Activated T-cell treated with anti-CD3 and anti-CD28 coated beads, Interleukin-2, amount 50 U/mL, for 24 hours (primary cell): ENCODE results near the gene ANKRD16.
"Not testable (repeated sequence)": the region's sequence is repeated elsewhere in the genome, so short reads cannot be mapped to it uniquely, and the experiment has no call there.

Experiments used
- DNase-seq: peaks from one replicate; pipeline ENCODE4 v3.0.0-alpha.2; 2020
- H3K27ac Mint-ChIP-seq: 2 replicates; pipeline ENCODE4 v1.8.0; 2020; ENCODE audit warnings: mild to moderate bottlenecking, mixed read lengths
- H3K27me3 Mint-ChIP-seq: 2 replicates; pipeline ENCODE4 v1.8.0; 2020; ENCODE audit warnings: mixed read lengths
- H3K36me3 Mint-ChIP-seq: 2 replicates; pipeline ENCODE4 v1.8.0; 2020; ENCODE audit warnings: low read depth, mixed read lengths
- H3K4me1 Mint-ChIP-seq: 2 replicates; pipeline ENCODE4 v1.8.0; 2020; ENCODE audit warnings: low read depth, mixed read lengths
- H3K4me3 Mint-ChIP-seq: 2 replicates; pipeline ENCODE4 v1.8.0; 2020; ENCODE audit warnings: mild to moderate bottlenecking, moderate library complexity, mixed read lengths
- H3K9me3 Mint-ChIP-seq: 2 replicates; pipeline ENCODE4 v1.8.0; 2020; ENCODE audit warnings: mixed read lengths

The ANKRD16 gene

DNA sequence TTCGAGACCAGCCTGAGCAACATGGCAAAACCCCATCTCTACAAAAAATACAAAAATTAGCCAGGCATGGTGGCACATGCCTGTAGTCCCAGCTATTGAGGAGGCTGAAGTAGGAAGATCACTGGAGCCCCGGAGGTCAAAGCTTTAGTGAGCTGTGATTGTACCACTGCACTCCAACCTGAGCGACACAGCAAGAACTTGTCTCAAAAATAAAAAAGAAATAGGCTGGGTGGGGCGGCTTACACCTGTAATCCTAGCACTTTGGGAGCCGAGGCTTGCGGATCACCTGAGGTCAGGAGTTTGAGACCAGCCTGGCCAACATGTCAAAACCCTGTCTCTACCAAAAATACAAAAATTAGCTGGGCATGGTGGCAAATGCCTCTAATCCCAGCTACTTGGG lies 63.2 kb downstream of the ANKRD16 start:
- H3K4me1 Mint-ChIP-seq, H3K36me3 Mint-ChIP-seq, H3K9me3 Mint-ChIP-seq, H3K27me3 Mint-ChIP-seq, H3K4me3 Mint-ChIP-seq, H3K27ac Mint-ChIP-seq: not testable (repeated sequence)
- peak; percentile 8 for DNase-seq

DNA sequence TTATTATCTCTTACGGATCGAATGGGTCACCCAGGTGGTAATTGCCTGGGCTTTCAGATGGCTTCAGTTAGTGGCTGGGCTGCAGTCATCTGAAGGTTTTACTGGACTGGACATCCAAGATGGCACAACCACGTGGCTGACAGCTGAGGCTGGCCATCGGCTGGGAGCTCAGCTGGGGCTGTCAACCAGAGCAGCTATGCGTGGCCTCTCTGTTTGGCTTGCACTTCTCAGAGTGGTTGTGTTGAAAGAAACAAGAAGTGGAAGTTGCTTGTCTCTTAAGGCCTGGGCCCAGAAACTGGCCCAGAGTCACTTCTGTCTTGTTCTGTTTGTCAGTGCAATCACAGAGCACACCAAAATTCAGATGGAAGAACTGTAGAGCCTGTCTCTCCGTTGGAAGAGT lies 70.8 kb downstream of the ANKRD16 start:
- peaks cover 14% of the 10 kb centered on the region for H3K36me3 Mint-ChIP-seq
- H3K27me3 Mint-ChIP-seq = no peaks in the 10 kb centered on the region
- H3K27ac Mint-ChIP-seq = peak overlapping the region; percentile 47
- no peak overlapping the region for H3K4me3 Mint-ChIP-seq
- peak; percentile 21 for DNase-seq
- peaks cover 58% of the 10 kb centered on the region for H3K4me1 Mint-ChIP-seq
- H3K9me3 Mint-ChIP-seq = peaks cover 11% of the 10 kb centered on the region

DNA sequence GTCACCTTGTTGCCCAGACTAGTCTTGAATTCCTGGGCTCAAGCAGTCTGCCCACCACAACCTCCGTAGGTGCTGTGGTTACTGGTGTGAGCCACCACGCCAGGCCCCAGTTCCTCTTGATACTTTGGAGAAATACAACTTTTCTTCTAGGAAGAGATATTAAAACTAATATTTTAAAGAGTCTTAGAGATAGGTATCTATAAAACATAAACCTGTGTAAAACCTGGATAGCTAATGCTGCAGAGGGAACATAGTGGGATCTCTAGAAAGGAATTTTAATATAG lies 71.7 kb downstream of the ANKRD16 start:
- Mint-ChIP-seq H3K4me3 (no peak overlapping the region), H3K36me3 (peaks cover 15% of the 10 kb centered on the region), H3K4me1 (peaks cover 58% of the 10 kb centered on the region), H3K27ac (peak overlapping the region; percentile 50), H3K27me3 (no peaks in the 10 kb centered on the region), H3K9me3 (peaks cover 11% of the 10 kb centered on the region)
- DNase-seq = no peak

DNA sequence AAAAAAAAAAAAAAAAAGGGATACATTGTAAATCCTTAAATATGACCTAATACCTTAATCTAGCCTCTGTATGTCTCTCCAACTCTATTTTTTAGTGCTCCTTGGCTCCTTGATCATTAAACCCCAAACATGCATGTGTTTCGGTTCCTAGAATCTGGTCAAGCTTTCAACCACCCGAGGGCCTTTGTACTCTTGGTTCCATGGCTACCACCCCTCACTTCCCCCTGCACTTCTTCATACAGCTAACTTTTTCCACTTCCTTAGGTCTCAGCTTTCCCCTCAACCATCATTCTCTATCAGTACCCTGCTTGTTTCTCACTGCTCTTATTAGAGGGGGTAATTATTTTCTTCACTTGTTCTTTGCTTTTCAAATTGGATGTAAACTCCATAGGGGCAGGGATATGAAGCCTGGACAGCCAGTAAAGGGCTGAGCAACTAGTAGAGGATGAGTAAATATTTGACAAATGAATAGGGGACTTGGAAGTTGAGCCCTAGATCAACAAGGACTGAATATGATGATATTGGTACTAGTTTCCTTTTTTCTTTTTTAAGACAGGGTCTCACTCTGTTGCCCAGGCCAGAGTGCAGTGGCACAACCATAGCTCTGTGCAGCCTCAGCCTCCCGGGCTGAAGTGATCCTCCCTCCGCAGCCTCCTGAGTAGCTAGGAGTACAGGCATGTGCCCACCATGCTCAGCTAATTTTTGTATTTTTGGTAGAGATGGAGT lies 72.2 kb downstream of the ANKRD16 start:
- peak overlapping the region; percentile 50 for H3K27ac Mint-ChIP-seq
- H3K9me3 Mint-ChIP-seq = peaks cover 11% of the 10 kb centered on the region
- H3K36me3 Mint-ChIP-seq = peaks cover 16% of the 10 kb centered on the region
- H3K27me3 Mint-ChIP-seq = no peaks in the 10 kb centered on the region
- DNase-seq = peak; percentile 26
- H3K4me3 Mint-ChIP-seq = no peak overlapping the region
- H3K4me1 Mint-ChIP-seq = peaks cover 58% of the 10 kb centered on the region

DNA sequence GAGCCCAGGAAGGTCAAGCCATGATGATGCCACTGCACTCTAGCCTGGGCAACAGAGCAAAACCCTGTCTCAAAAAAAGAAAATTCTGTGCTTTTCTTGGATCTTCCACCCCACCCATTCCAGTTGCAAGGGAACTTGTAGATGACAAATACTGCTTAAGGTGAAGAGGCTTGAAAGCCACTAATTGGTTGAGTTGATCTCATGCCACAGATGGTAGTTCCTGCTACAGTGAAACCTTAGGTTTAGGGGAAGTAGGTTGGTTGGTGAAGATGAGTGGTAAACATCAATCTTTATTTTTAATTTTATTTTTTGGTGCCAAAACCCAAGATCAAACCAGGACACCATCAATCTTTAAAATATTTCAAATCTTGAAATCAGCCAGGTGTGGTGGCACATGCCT lies 73.5 kb downstream of the ANKRD16 start:
- Mint-ChIP-seq H3K4me3 (no peak overlapping the region), H3K4me1 (peaks cover 60% of the 10 kb centered on the region), H3K27ac (no peak overlapping the region), H3K27me3 (no peaks in the 10 kb centered on the region), H3K9me3 (peaks cover 11% of the 10 kb centered on the region), H3K36me3 (peaks cover 29% of the 10 kb centered on the region)
- peak; percentile 5 for DNase-seq

DNA sequence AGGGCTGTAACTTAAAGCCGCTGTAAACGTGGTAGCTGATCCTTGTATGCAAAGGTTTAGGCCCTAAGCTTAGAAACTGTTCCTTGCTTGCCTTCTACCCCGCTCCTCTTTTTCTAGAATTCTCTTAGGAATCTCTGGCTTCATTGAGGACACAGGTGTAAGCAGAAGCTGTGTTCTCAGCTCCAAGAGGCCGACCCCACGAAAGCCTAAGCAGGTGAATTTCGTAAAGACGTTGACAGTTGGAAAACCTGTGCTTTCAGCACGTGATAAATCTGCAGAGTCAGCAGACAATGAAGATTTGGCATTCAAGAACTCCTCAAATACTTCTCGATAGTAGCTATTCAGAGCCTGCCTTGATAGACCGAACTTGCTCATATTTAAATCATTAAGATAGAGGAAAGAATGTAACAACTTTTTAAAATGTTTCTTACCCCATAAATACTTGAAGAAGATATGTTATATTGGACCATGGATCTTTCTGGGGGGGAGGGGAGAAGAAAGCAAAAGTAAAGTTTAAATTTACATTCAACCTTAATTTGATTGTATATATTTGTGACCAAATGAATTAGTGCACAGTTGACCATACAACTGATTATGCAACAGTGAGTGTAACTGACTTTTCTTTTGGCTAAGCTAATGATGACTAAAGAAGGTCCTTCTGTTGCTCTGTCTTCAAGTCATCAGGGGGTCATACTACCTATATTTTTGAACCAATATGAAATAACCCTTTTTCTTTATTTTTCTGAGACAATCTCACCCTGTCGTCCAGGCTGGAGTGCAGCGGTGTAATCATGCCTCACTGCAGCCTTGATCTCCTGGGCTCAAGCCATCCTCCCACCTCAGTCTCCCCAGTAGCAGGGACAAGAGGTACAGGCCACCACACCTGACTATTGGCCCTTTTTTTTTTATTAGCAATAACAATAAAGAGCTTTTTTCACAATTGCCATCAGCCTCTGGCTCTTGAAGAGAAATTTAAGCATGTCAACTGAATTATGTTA lies 75.3 kb downstream of the ANKRD16 start:
- peak overlapping the region; percentile 89 for H3K4me3 Mint-ChIP-seq
- H3K9me3 Mint-ChIP-seq = peaks cover 6% of the 10 kb centered on the region
- DNase-seq = no peak
- no peaks in the 10 kb centered on the region for H3K27me3 Mint-ChIP-seq
- H3K36me3 Mint-ChIP-seq = peaks cover 47% of the 10 kb centered on the region
- H3K27ac Mint-ChIP-seq = peak overlapping the region; percentile 98
- peaks cover 63% of the 10 kb centered on the region for H3K4me1 Mint-ChIP-seq

DNA sequence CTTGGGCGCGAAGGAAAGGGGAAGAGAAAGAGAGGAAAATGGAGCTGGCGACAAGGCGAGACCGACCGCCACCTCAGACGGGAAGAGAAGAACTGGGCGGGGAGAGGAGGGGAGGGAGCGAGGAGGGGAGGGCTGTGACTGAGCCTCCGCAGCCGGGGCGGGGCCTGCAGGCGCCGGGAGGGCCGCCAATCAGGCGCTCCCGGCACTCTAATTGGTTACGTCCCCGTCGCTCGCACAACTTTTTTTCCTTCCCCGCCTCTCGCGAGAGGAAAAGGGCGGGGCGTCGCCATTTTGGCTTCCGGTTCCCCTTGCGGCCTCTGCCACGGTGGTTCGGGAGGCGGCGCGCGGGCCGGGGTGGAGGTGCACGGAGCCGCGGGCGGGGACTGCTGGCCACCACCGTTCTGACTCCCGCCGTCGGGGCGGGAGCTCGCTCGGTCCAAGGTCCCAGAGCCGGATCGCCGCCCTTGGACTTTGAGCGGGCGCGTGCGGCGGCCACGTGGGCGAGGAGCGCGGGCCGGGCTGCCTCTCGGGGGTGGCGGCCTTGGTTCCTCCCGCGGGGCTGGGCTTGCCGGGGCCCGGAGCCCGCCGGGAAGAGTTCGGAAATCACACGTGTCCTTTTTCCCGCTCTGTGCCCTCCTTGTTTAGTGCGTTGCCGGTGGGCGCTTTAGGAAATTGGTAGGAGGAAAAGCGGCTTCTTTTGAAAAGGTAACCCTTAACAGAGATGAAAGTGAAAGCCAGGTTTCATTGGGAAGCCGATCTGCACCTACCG lies 76.2 kb downstream of the ANKRD16 start, which contains the start of gene GDI2:
TSS of gene GDI2 (minus strand) at position 94 of the 769 bp plus-strand sequence. CDS start 176 bp downstream, outside the sequence.
- Mint-ChIP-seq H3K4me1 (peaks cover 61% of the 10 kb centered on the region), H3K27me3 (no peaks in the 10 kb centered on the region), H3K27ac (peak within 1 kb of the TSS; percentile 98), H3K9me3 (peaks cover 6% of the 10 kb centered on the region), H3K4me3 (peak within 1 kb of the TSS; percentile 89), H3K36me3 (peaks cover 55% of the 10 kb centered on the region)
- DNase-seq = peak; percentile 98

DNA sequence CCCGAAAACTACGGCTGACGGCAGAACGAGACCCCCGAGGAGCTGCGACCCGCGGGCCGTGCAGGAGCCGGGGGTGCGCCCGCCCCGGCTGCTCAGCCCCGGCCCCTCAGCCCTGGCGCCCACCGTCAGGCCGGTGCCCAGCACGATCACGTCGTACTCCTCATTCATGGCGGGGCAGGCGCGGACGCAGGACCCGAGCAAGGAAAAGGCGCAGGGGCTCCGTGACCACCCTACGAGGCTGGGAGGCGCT lies 76.7 kb downstream of the ANKRD16 start:
- Mint-ChIP-seq H3K4me3 (peak overlapping the region; percentile 89), H3K27me3 (no peaks in the 10 kb centered on the region), H3K27ac (peak overlapping the region; percentile 98), H3K36me3 (peaks cover 59% of the 10 kb centered on the region), H3K9me3 (peaks cover 6% of the 10 kb centered on the region), H3K4me1 (peaks cover 65% of the 10 kb centered on the region)
- no peak for DNase-seq

DNA sequence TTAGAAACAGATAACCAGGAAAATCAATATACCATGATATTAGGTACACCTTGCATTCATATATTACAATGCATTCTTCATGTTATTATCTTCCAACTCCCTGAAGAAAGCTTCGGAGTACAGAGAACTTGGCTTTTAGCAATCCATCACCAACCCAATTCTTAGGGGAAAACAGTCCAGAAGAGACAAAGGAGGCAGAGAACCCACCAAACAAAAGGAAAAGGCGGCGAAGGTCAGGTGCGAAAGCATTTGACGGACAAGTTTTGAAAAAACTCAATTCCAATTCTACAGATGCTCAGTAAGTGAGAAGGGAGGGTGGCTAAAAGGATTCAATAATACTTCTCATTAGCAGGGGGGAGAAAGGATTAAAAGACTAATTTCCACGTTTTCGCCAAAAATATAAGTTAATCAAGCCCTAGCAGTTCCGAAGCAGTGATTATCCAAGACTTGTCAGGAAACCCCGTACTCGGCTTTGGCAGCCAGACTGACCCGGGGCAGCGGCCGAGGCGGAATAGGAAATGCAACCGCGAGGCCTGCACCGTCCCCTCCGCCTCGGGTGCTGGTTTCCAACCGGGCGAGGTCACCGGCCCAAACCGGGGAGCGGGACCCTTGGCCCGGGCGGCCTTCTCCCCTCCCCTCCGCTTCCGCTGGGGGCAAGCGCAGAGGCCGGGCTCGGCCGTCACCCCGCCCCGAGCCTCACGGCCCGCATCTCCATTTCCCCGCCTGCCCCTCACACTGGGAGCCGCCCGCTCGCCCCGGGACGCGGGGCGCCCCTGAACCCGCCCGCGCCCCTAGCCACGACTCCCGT lies 77.2 kb downstream of the ANKRD16 start:
- no peaks in the 10 kb centered on the region for H3K27me3 Mint-ChIP-seq
- DNase-seq = no peak
- peak overlapping the region; percentile 98 for H3K27ac Mint-ChIP-seq
- H3K4me1 Mint-ChIP-seq = peaks cover 65% of the 10 kb centered on the region
- H3K36me3 Mint-ChIP-seq = peaks cover 64% of the 10 kb centered on the region
- H3K9me3 Mint-ChIP-seq = peaks cover 6% of the 10 kb centered on the region
- peak overlapping the region; percentile 89 for H3K4me3 Mint-ChIP-seq
